Subcutaneous adipose tissue (tissue), 4 donors: ENCODE measurements around the gene IQCN. TPM values are rescaled to one million over a fixed set of nuclear protein-coding genes. Genes with fewer than 3 reads are reported as not detected.

ENCODE experiments used
- CTCF ChIP-seq: fragments of 450-650 bp; IDR thresholded peaks from one replicate; pipeline ENCODE4 v1.5.1; 2016; ENCODE audit warnings: low read depth, mild to moderate bottlenecking, control low read depth, antibody characterized with exemption, moderate library complexity
- total RNA-seq, 4 donors: library from RNA; depleted of rRNA; stranded (reverse); fragments of >200 nt; gene quantifications; one replicate each; pipeline ENCODE4 v1.1.0, GENCODE V29; 2016

The IQCN gene
- total RNA-seq, 4 donors from 2014 or later = 1.3 to 7.9 (median 3.0) TPM

- TF ChIP-seq CTCF = no peak
These were observed 30.4 kb upstream of the IQCN start for GRCh38 chr19:18304458-18305310.

- no peak for TF ChIP-seq CTCF
These were observed 29.9 kb upstream of the IQCN start for GRCh38 chr19:18304208-18304457.

GRCh38 chr19:18301718-18302111, 27.5 kb upstream of the IQCN start:
- no peak for TF ChIP-seq CTCF

GRCh38 chr19:18300930-18301717, 26.9 kb upstream of the IQCN start:
- no peak for TF ChIP-seq CTCF

GRCh38 chr19:18299654-18300053, 25.4 kb upstream of the IQCN start:
- TF ChIP-seq CTCF = no peak

GRCh38 chr19:18298601-18299000, 24.3 kb upstream of the IQCN start:
- TF ChIP-seq CTCF = no peak

GRCh38 chr19:18297308-18297707, 23.1 kb upstream of the IQCN start:
- no peak for TF ChIP-seq CTCF
